A673 (cell line): ENCODE measurements around the gene BATF2. TPM values are rescaled to one million over a fixed set of nuclear protein-coding genes. Genes with fewer than 3 reads are reported as not detected.

ENCODE experiments used
- BruUV-seq: library from RNA; stranded (reverse); fragments of 400-500 nt; replicated peaks from 2 replicates; lab custom pipeline; 2021; lab: Mats Ljungman, UMichigan
- CTCF ChIA-PET: fragments of 300-600 bp; sonication (Branson Sonifier 250); formaldehyde crosslinking; loops from one replicate; lab custom pipeline; 2022; ENCODE audit warnings: antibody characterized with exemption; lab: Charles Lee
- POLR2A ChIA-PET: fragments of 300-600 bp; sonication (Branson Sonifier 250); formaldehyde crosslinking; loops from one replicate; lab custom pipeline; 2022; ENCODE audit warnings: antibody characterized with exemption; ENCODE audit not compliant: low non-redundant PET; lab: Charles Lee
- DNase-seq: peaks from one replicate; pipeline ENCODE4 v3.0.0-alpha.2; 2015; ENCODE audit warnings: low spot score
- H3K27ac ChIP-seq: fragments of 200-600 bp; sonication (generic); 2 replicates; pipeline ENCODE4 v1.5.1; 2016; ENCODE audit warnings: mixed run types, low read depth, mild to moderate bottlenecking, mixed read lengths, antibody characterized with exemption, low read length; ENCODE audit not compliant: poor library complexity, severe bottlenecking
- H3K27me3 ChIP-seq: fragments of 200-600 bp; sonication (generic); replicated peaks from 2 replicates; pipeline ENCODE4 v1.6.1; 2017; ENCODE audit warnings: mixed run types, low read depth, mild to moderate bottlenecking, mixed read lengths, antibody characterized with exemption, low read length; ENCODE audit not compliant: insufficient read depth, poor library complexity
- H3K36me3 ChIP-seq: fragments of 200-600 bp; sonication (generic); 2 replicates; pipeline ENCODE4 v1.6.1; 2016; ENCODE audit warnings: mixed run types, mild to moderate bottlenecking, mixed read lengths, antibody characterized with exemption, low read length; ENCODE audit not compliant: insufficient read depth, poor library complexity, severe bottlenecking
- H3K4me1 ChIP-seq: fragments of 200-600 bp; sonication (generic); 2 replicates; pipeline ENCODE4 v1.6.1; 2017; ENCODE audit warnings: mixed run types, mild to moderate bottlenecking, mixed read lengths, antibody characterized with exemption, low read length; ENCODE audit not compliant: insufficient read depth, poor library complexity, severe bottlenecking
- H3K4me3 ChIP-seq: fragments of 200-600 bp; sonication (generic); 2 replicates; pipeline ENCODE4 v1.5.1; 2016; ENCODE audit warnings: low read depth, mixed run types, mild to moderate bottlenecking, mixed read lengths, low read length; ENCODE audit not compliant: poor library complexity, severe bottlenecking
- H3K9me3 ChIP-seq: fragments of 200-600 bp; sonication (generic); 2 replicates; pipeline ENCODE4 v1.6.1; 2016; ENCODE audit warnings: mixed run types, low read depth, mild to moderate bottlenecking, mixed read lengths, antibody characterized with exemption, low read length; ENCODE audit not compliant: poor library complexity, severe bottlenecking
- EZH2 ChIP-seq: fragments of 200-600 bp; sonication (generic); IDR thresholded peaks from 2 replicates; pipeline ENCODE4 v1.6.1; 2017; ENCODE audit warnings: borderline replicate concordance, low read depth, mild to moderate bottlenecking, mixed read lengths, antibody characterized with exemption, low read length; ENCODE audit not compliant: poor library complexity, severe bottlenecking
- intact Hi-C: fragments of 100-400 bp; cut with micrococcal nuclease; formaldehyde crosslinking; loops from one replicate; pipeline ENCODE4 v1.10.0; 2022; ENCODE audit not compliant: unreplicated experiment
- total RNA-seq: library from RNA; stranded (reverse); gene quantifications from 2 replicates; pipeline ENCODE4 v1.2.3, GENCODE V29; 2021
- TF ChIP-seq, protein P1 (sequence below): fragments of 300-800, 200-600 bp; sonication (generic); conservative IDR thresholded peaks from 2 replicates; pipeline ENCODE4 v1.5.1; 2017; ENCODE audit warnings: low read depth, mild to moderate bottlenecking, antibody characterized with exemption, low read length, moderate library complexity, mixed read lengths

Gene BATF2
- total RNA-seq, 1 experiment from 2014 or later = not detected

DNA sequence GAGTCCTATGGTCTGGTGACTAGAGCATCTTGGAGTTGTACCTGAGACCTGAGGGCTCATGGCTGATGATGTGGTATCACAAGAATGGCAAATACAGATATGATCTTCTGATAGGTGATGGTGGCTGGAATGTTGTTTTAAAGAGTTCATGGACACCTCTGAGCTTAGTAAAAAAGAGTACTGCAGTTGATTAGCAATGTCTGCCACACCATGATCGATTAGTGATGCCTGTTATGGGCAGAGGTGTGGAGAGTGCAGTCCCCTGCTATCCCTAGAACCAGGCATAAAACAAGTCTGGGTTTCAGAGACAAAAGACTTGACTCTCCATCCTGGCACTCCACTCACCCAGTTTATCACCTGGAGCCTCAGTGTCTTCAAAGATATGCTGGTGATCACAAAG is 1.4 kb upstream of the BATF2 start:
- Histone ChIP-seq H3K27me3 (no peaks in the 10 kb centered on the region), H3K4me3 (no peak overlapping the region), H3K4me1 (no peaks in the 10 kb centered on the region), H3K36me3 (no peaks in the 10 kb centered on the region), H3K9me3 (no peaks in the 10 kb centered on the region), H3K27ac (no peak overlapping the region)
- TF ChIP-seq, protein P1, sequence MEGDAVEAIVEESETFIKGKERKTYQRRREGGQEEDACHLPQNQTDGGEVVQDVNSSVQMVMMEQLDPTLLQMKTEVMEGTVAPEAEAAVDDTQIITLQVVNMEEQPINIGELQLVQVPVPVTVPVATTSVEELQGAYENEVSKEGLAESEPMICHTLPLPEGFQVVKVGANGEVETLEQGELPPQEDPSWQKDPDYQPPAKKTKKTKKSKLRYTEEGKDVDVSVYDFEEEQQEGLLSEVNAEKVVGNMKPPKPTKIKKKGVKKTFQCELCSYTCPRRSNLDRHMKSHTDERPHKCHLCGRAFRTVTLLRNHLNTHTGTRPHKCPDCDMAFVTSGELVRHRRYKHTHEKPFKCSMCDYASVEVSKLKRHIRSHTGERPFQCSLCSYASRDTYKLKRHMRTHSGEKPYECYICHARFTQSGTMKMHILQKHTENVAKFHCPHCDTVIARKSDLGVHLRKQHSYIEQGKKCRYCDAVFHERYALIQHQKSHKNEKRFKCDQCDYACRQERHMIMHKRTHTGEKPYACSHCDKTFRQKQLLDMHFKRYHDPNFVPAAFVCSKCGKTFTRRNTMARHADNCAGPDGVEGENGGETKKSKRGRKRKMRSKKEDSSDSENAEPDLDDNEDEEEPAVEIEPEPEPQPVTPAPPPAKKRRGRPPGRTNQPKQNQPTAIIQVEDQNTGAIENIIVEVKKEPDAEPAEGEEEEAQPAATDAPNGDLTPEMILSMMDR = no peak
- no peak for TF ChIP-seq EZH2
- intact Hi-C loops = no loop called here
- DNase-seq = no peak
- CTCF ChIA-PET = no interaction called here
- BruUV-seq = no TSS peak
- POLR2A ChIA-PET = interaction anchor here (0.7 kb wide), 1 partner anchor 17 kb away, joined by 4 read pairs; no protein-coding TSS in a partner anchor

DNA sequence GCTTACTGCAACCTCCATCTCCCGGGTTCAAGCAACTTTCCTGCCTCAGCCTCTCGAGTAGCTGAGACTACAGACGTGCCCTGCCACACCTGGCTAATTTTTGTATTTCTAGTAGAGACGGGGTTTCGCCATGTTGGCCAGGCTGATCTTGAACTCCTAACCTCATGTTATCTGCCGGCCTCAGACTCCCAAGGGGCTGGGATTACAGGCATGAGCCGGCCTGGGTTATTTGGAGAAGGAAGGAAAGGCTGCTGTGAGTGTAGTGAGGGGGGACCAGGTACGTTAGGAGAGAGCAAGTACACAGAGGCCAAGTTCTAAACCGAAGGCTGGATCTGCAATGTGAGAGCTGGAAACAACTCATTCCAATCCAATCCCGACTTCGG is 453 bp downstream of the BATF2 start:
- CTCF ChIA-PET = interaction anchor here (1.2 kb wide), 1 partner anchor 149 kb away, joined by 3 read pairs; no protein-coding TSS in a partner anchor
- POLR2A ChIA-PET = no interaction called here
- intact Hi-C loops = no loop called here
- BruUV-seq = no TSS peak
- no peak for DNase-seq
- Histone ChIP-seq H3K27me3 (no peaks in the 10 kb centered on the region), H3K9me3 (no peaks in the 10 kb centered on the region), H3K4me1 (no peaks in the 10 kb centered on the region), H3K27ac (no peak overlapping the region), H3K36me3 (no peaks in the 10 kb centered on the region), H3K4me3 (peak overlapping the region; percentile 24)
- no peak for TF ChIP-seq EZH2
- TF ChIP-seq, protein P1 = no peak

DNA sequence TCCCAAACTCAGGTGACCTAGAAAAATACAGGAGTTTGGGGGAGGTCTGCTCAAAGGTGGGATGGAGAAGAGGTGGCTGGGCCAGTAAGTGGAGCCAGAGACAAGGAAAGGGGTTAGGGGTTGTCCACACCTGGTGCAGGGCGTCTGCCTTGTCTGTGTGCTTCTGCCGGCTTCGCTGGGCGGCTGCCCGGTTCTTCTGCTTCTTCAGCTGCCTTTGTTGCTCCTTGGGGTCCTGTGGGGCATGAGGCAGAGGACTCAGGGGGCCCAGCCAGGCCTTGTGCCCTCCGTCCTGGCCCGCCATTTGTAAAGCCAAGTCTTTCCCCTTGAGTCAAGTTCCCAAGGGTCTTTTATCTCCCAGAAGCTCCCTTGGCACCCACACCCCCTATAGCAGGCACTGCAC is 2.5 kb downstream of the BATF2 start:
- no TSS peak for BruUV-seq
- TF ChIP-seq, protein P1 = no peak
- no peak for TF ChIP-seq EZH2
- Histone ChIP-seq H3K27me3 (no peaks in the 10 kb centered on the region), H3K4me3 (no peak overlapping the region), H3K27ac (no peak overlapping the region), H3K9me3 (no peaks in the 10 kb centered on the region), H3K36me3 (no peaks in the 10 kb centered on the region), H3K4me1 (no peaks in the 10 kb centered on the region)
- POLR2A ChIA-PET = no interaction called here
- CTCF ChIA-PET = no interaction called here
- no peak for DNase-seq
- intact Hi-C loops = no loop called here
